Measurements from ENCODE around the gene PTPRM.

- TF ChIP-seq, protein P1, sequence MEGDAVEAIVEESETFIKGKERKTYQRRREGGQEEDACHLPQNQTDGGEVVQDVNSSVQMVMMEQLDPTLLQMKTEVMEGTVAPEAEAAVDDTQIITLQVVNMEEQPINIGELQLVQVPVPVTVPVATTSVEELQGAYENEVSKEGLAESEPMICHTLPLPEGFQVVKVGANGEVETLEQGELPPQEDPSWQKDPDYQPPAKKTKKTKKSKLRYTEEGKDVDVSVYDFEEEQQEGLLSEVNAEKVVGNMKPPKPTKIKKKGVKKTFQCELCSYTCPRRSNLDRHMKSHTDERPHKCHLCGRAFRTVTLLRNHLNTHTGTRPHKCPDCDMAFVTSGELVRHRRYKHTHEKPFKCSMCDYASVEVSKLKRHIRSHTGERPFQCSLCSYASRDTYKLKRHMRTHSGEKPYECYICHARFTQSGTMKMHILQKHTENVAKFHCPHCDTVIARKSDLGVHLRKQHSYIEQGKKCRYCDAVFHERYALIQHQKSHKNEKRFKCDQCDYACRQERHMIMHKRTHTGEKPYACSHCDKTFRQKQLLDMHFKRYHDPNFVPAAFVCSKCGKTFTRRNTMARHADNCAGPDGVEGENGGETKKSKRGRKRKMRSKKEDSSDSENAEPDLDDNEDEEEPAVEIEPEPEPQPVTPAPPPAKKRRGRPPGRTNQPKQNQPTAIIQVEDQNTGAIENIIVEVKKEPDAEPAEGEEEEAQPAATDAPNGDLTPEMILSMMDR (IDR thresholded peaks at IDR 0.05): no peak
- TF ChIP-seq, protein P2, sequence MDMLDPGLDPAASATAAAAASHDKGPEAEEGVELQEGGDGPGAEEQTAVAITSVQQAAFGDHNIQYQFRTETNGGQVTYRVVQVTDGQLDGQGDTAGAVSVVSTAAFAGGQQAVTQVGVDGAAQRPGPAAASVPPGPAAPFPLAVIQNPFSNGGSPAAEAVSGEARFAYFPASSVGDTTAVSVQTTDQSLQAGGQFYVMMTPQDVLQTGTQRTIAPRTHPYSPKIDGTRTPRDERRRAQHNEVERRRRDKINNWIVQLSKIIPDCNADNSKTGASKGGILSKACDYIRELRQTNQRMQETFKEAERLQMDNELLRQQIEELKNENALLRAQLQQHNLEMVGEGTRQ (IDR thresholded peaks at IDR 0.05; ENCODE audit: borderline replicate concordance, low read depth, low read length): no peak
- TF ChIP-seq EP300 (IDR thresholded peaks at IDR 0.05; ENCODE audit: borderline replicate concordance in 1 of 2, low read depth in 1 of 2, low read length in 1 of 2) (no peak), IRF3 (IDR thresholded peaks at IDR 0.05; ENCODE audit: low read depth, low read length) (no peak), GATA2 (CRISPR knock-in tag; IDR thresholded peaks at IDR 0.05) (no peak), POLR2AphosphoS5 (IDR thresholded peaks at IDR 0.05; ENCODE audit: low read depth, low read length) (no peak), RCOR1 (IDR thresholded peaks at IDR 0.05; ENCODE audit: low read length) (no peak), GABPA (IDR thresholded peaks at IDR 0.05; ENCODE audit: low read depth) (no peak), CHD2 (IDR thresholded peaks at IDR 0.05; ENCODE audit: low read length, partially characterized antibody) (no peak)
These were observed 572.0 kb downstream of the PTPRM start for GRCh38 chr18:8139127-8139527.
